ENCODE data around the gene ZFPM1.
A peak's percentile ranks its signal among the peaks of the same experiment; 100 is the strongest.

The ZFPM1 gene

GRCh38 chr16:88548985-88549384 is 95.9 kb downstream of the ZFPM1 start:
- DNase-seq, result no peak

GRCh38 chr16:88549671-88550245 is 96.7 kb downstream of the ZFPM1 start:
- no peak for DNase-seq

DNA sequence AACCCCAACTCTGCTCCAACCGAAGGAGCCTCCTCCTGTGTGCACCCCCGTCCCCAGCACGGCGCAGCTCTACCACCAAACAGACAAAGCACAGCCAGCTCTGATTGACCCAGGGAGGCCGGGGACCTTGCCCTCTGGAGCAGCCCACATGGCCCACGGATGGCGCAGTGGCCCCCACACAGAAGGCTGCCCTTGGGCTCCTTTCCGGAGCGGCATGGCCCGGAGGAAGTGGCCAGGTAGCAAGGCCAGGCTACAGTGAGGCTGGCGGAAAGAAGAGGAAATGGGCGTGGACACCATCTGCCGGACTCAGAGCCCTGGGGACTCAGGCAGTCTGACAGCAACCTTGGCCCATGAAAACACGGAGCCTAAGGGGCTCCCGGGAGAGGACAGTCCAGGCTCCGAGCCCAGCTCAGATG is 97.2 kb downstream of the ZFPM1 start:
- DNase-seq, result no peak

DNA sequence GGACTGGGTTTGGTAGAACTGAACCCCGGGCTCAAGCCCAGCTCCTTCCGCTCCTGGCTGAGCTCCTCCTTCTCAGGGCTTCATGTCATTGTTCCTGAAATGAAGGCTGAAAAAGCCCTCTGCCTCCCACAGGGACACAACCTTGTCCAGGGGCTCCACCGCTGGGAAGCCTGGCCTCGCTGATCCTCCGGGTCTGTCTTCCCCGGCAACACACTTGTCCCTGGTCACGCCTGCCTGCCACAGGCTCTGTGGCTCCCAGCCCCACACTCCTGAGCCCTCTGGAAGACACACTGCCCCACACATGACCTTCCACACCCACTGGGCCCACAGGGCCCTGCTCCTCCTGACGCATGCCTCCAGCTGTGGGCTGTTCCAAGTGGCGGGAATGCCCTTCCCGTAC is 99.1 kb downstream of the ZFPM1 start:
- no peak for DNase-seq

- no peak for DNase-seq
Measured at GRCh38 chr16:88552815-88553214, 99.7 kb downstream of the ZFPM1 start.

DNA sequence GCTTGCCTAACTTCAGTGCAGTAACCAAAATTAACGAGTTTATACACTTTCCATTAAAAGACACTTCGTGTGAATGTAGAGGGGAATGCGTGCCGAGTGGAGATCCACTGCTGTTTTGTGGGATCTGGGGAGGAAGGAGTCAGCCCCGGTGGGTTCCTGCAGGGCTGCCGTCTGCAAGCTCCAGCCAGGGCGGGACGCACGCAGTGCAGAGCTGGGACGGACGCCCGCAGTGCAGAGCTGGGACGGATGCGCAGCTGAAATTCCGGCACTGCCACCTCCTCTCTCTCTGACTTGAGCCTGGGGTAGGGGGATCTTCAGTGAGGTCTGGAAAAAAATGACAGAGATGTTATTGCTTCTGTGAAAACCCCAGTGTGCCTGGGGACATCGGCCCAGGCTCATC is 100.7 kb downstream of the ZFPM1 start:
- no peak for DNase-seq

- DNase-seq, result no peak
Measured at GRCh38 chr16:88554711-88555264, 101.7 kb downstream of the ZFPM1 start.

- DNase-seq, result no peak
Measured at GRCh38 chr16:88556294-88556988, 103.4 kb downstream of the ZFPM1 start.

DNA sequence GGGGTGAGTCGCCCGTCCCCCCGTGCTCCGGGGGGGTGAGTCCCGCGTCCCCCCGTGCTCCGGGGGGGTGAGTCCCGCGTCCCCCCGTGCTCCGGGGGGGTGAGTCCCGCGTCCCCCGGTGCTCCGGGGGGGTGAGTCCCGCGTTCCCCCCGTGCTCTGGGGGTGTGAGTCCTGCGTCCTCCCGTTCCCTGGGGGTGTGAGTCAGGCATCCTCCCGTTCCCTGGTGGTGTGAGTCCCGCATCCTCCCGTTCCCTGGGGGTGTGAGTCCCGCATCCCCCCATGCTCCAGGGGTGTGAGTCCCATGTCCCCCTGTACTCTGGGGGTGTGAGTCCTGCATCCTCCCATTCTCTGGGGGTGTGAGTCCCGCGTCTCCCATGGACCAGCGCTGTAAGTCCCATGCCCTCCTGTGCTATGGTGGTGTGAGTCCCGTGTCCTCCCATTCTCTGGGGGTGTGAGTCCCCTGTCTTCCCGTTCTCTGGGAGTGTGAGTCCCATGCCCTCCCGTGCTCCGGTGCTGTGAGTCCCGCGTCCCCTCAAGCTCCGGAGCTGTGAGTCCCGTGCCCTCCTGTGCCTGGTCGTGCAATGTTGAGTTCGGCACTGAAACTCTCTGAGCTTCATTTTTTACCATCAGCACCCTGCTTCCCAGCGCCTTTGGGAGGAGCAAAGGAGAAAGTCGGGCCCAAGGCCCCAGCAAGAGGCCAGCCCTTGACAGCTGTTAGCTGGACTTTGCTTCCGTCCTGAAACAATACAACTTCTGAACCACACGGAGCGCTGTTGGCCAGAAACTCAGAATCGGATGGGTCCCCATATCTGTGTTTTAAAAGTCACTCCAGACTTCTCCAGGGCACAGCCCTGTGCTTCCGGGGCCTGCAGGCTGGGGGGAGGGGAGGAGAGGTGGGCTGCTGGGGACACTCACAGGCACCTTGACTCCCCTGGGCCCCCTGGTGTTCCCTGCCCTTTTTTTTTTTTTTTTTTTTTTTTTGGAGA is 105.7 kb downstream of the ZFPM1 start:
- DNase-seq, result no peak

GRCh38 chr16:88560714-88561484 is 107.8 kb downstream of the ZFPM1 start:
- no peak for DNase-seq

- DNase-seq, result peak; percentile 7
Measured at GRCh38 chr16:88561485-88562359, 108.6 kb downstream of the ZFPM1 start.

DNA sequence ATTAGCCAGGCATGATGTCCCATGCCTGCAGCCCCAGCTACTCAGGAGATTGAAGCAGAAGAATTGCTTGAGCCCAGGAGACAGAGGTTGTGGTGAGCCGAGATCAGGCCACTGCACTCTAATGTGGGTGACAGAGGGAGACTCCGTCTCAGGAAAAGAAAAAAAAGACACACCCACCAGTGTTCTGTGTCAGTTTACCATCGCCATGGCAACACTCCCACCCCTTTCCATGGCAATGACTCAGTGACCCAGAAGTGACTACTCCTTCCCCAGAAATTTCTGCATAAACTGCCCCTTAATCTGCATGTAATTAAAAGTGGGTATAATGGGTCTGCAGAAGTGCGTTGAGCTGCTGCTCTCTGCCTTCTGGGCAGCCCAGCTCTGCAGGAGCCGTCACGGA is 113.1 kb downstream of the ZFPM1 start:
- DNase-seq, result no peak

GRCh38 chr16:88568710-88569613 is 115.9 kb downstream of the ZFPM1 start:
- DNase-seq, result no peak

DNA sequence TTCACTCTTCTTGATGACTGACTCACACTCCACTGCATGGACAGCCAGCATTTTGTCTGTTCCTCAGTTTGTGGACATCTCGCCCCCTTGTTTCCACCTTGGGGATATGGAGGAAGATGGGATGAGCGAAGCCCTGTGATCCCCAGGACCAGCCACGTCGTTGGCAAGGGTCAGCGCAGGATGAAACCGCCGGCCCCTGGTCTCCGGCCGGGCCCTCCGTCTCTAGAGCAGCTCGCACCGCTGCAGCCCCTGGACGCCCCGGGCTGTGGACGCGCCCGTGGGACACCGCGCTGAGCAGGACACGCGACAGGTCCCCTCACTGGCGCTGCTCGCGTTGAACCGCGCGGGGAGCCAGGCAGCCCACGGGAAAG is 116.5 kb downstream of the ZFPM1 start:
- no peak for DNase-seq

DNA sequence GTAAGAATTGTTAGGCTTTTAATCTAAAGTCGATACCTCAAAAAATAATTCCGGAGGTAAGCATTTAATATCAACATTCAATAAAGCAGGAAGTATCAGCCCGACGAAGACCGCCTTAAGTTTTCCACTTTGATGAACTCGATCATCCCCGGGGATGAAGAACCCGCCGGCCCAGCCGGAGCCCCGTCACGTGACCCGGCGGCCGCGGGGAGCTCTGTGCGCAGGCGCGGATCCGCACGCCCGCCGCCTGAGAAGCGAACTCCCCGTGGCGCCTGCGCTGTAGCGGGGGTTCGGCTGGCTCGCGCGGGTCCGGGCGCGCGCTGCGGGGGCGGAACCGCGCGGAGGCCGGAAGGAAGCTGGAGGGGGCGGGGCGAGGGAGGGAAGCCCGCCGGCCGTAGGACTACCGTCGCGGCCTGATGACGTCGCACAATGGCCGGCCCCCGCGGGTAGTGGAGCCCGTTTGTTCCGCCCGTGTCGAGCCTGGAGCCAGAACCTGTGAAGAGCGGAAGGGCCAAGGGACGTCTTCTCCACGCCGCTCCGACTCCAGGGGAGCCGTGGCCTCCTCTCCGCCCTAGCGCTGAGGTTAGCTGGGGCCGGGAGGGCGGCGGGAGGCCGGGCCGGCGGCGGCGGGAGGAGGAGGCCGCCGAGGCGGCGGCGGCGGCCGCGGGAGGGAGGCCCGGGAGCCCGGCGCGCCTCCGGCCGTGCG is 117.1 kb downstream of the ZFPM1 start, which contains the start of gene ZC3H18:
Gene ZC3H18 (plus strand): TSS at position 419 of the 706 bp plus-strand sequence. CDS start 6,721 bp downstream, outside the sequence.
- peak; percentile 67 for DNase-seq

- DNase-seq, result no peak
Measured at GRCh38 chr16:88570691-88571092, 117.6 kb downstream of the ZFPM1 start.

DNA sequence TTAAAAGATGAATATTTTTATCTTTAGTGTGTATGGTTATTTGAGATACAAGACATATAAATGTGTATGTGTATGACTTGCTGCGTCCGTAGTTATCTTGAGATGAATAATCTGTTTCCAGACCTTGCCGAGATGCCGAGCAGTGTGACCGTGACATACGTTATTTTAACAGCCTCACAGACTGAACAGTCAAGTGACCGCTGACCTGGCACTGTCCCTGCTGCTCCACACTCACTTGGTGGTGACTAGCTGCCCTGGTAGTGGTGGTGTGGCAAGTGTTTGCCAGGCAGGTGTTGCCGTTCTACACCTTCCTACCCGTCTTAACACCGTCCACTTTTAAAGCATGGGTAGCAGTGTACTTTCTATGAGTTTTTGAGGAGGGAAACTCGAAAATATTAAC is 122.2 kb downstream of the ZFPM1 start:
- DNase-seq, result no peak

GRCh38 chr16:88576307-88576706 is 123.2 kb downstream of the ZFPM1 start:
- no peak for DNase-seq

GRCh38 chr16:88577166-88577565 is 124.1 kb downstream of the ZFPM1 start:
- DNase-seq, result no peak

All from NCI-H1417 treated with DMSO at 0.1 percent for 48 hours (cell line).